ENCODE data around the gene SLC25A42.

DNA sequence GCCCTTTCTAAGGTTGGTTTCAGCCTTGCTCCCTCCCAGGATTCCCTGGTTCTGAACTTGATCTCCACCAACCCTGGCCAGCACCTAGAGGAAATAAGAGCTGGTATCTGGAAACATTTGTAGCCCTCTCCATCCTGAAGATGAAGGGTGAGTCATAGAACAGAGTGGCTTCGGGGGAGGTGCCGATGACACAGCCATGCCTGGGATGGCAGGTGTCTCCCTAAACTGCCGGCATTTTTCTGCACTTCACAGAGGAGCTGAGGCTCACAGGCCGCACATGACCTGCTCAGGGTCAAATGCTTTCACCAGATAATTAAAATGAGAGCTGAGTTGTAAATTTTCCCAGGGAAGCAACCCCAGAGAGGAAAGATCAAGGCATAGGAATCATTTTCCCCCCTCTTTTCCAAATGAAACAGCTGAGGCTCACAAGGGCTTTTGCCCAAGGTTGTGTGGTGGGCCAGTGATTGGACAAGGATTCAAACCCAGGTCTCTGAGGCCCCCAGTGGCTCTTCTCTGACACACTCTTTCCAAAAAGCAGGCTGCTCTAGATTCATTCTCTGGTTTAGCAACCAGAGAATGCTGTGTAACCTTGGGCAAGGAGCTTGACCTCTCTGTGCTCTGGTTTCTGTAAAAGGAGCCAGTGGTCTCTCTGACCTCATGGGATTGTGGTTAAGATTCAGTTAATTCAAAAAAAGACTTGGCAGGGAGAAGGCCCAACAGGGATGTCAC, 1.2 kb upstream of the SLC25A42 start:
- TF ChIP-seq, protein P1, sequence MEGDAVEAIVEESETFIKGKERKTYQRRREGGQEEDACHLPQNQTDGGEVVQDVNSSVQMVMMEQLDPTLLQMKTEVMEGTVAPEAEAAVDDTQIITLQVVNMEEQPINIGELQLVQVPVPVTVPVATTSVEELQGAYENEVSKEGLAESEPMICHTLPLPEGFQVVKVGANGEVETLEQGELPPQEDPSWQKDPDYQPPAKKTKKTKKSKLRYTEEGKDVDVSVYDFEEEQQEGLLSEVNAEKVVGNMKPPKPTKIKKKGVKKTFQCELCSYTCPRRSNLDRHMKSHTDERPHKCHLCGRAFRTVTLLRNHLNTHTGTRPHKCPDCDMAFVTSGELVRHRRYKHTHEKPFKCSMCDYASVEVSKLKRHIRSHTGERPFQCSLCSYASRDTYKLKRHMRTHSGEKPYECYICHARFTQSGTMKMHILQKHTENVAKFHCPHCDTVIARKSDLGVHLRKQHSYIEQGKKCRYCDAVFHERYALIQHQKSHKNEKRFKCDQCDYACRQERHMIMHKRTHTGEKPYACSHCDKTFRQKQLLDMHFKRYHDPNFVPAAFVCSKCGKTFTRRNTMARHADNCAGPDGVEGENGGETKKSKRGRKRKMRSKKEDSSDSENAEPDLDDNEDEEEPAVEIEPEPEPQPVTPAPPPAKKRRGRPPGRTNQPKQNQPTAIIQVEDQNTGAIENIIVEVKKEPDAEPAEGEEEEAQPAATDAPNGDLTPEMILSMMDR (IDR thresholded peaks at IDR 0.05; ENCODE audit: poor library complexity): no peak
- no peak for TF ChIP-seq EZH2 (IDR thresholded peaks at IDR 0.05; ENCODE audit: borderline replicate concordance)
